Spinal cord (tissue), 10 donors: Measurements from ENCODE around the gene DLG2. TPM values are rescaled to one million over a fixed set of nuclear protein-coding genes. Genes with fewer than 3 reads are reported as not detected.
A peak's percentile ranks its signal among the peaks of the same experiment; 100 is the strongest.

ENCODE experiments used
- DNase-seq, 6 donors: peaks; one replicate each; pipeline versions ENCODE4 v3.0.0 to v3.0.0-alpha.2; 2013 to 2015; ENCODE audit warnings: low spot score in 6 of 6, low read depth in 4 of 6
- H3K27ac ChIP-seq: one replicate; pipeline ENCODE4 v1.5.1; 2013; ENCODE audit warnings: low read depth, low read length, control low read depth
- H3K27me3 ChIP-seq: one replicate; pipeline ENCODE4 v1.6.1; 2013; ENCODE audit warnings: low read length; ENCODE audit not compliant: control insufficient read depth, insufficient read depth
- H3K36me3 ChIP-seq: one replicate; pipeline ENCODE4 v1.6.1; 2013; ENCODE audit warnings: low read length; ENCODE audit not compliant: control insufficient read depth, insufficient read depth
- H3K4me1 ChIP-seq: one replicate; pipeline ENCODE4 v1.6.1; 2013; ENCODE audit warnings: low read length; ENCODE audit not compliant: control insufficient read depth, insufficient read depth
- H3K4me3 ChIP-seq: one replicate; pipeline ENCODE4 v1.5.1; 2013; ENCODE audit warnings: low read depth, low read length, control low read depth
- H3K9me3 ChIP-seq: one replicate; pipeline ENCODE4 v1.6.1; 2013; ENCODE audit warnings: low read length; ENCODE audit not compliant: control insufficient read depth, insufficient read depth
- WGBS: methylation state at CpG from one replicate; pipeline ENCODE4 v1.1.5; 2013; ENCODE audit warnings: missing lambda C conversion rate; ENCODE audit not compliant: insufficient coverage; 5-methylcytosine and 5-hydroxymethylcytosine counted together
- polyA plus RNA-seq, 2 donors: library from polyadenylated mRNA; unstranded; fragments of 120-200 nt; gene quantifications; one replicate each; pipeline ENCODE4 v1.2.1, GENCODE V29; 2013; ENCODE audit not compliant: insufficient read length in 2 of 2
- total RNA-seq, 2 donors: library from RNA; depleted of rRNA in 1 of 2; stranded (reverse); fragments of 120-200 nt in 1 of 2; fragments of >200 nt in 1 of 2; gene quantifications; one replicate each; pipeline versions ENCODE4 v1.2.3 to v1.2.4, GENCODE V29; 2013 to 2014
- donor health status: healthy.

DLG2 gene
- total and polyA plus RNA-seq, 4 donors, result 37.7 to 111 (median 49.0) TPM

DNA sequence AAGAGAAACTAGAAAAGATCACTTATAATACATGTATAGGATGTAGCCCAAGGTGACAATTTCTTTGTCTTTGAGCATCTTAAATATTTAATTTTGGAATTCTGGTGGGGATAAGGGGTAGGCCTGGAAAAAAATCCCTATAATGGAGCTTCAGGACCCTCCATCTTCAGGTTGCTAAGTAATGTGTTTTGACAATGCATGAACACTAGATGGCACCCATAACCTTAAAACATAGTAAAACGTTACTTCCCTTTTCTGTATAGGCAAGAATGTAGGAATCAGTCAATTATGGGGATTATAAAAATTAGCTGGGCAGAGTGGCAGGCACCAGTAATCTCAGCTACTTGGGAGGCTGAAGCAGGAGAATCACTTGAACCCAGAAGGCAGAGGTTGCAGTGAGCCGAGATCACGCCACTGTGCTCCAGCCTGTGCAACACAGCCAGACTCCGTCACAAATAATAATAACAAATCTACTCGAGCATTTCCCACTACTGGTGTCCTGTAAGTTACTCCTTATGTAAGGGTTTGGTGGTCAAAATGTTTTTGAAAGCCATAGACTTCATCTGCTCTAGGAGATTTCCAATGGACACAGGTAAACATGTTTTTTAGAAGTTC, 1799.1 kb downstream of the DLG2 start:
- Histone ChIP-seq H3K4me1 (no peaks in the 10 kb centered on the region), H3K27ac (no peak overlapping the region), H3K4me3 (no peak overlapping the region), H3K9me3 (no peaks in the 10 kb centered on the region), H3K27me3 (no peaks in the 10 kb centered on the region), H3K36me3 (no peaks in the 10 kb centered on the region)
- no CpG with 5 or more reads among the region's 5 CpGs for WGBS
- DNase-seq, result peak in 4 of 6 donors; percentile 58 to 94 (median 75)

- no peaks in the 10 kb centered on the region for H3K9me3 ChIP-seq
- no peaks in the 10 kb centered on the region for H3K4me1 ChIP-seq
- DNase-seq, result no peak
- WGBS, result no CpG with 5 or more reads among the region's 3 CpGs
- no peak overlapping the region for H3K27ac ChIP-seq
- no peaks in the 10 kb centered on the region for H3K27me3 ChIP-seq
- no peaks in the 10 kb centered on the region for H3K36me3 ChIP-seq
- no peak overlapping the region for H3K4me3 ChIP-seq
These were observed 1799.6 kb downstream of the DLG2 start for GRCh38 chr11:83827520-83827919.

GRCh38 chr11:83826078-83826477, 1801.1 kb downstream of the DLG2 start:
- no peak for DNase-seq
- no peaks in the 10 kb centered on the region for H3K27me3 ChIP-seq
- H3K4me3 ChIP-seq, result no peak overlapping the region
- no peaks in the 10 kb centered on the region for H3K4me1 ChIP-seq
- no peak overlapping the region for H3K27ac ChIP-seq
- H3K36me3 ChIP-seq, result no peaks in the 10 kb centered on the region
- no peaks in the 10 kb centered on the region for H3K9me3 ChIP-seq

- no peaks in the 10 kb centered on the region for H3K9me3 ChIP-seq
- H3K36me3 ChIP-seq, result no peaks in the 10 kb centered on the region
- no peaks in the 10 kb centered on the region for H3K4me1 ChIP-seq
- DNase-seq, result no peak
- no peaks in the 10 kb centered on the region for H3K27me3 ChIP-seq
- H3K4me3 ChIP-seq, result no peak overlapping the region
- WGBS, result 59% methylated on average over 4 of the region's 7 CpGs
- no peak overlapping the region for H3K27ac ChIP-seq
These were observed 1803.6 kb downstream of the DLG2 start for GRCh38 chr11:83823461-83824025.

DNA sequence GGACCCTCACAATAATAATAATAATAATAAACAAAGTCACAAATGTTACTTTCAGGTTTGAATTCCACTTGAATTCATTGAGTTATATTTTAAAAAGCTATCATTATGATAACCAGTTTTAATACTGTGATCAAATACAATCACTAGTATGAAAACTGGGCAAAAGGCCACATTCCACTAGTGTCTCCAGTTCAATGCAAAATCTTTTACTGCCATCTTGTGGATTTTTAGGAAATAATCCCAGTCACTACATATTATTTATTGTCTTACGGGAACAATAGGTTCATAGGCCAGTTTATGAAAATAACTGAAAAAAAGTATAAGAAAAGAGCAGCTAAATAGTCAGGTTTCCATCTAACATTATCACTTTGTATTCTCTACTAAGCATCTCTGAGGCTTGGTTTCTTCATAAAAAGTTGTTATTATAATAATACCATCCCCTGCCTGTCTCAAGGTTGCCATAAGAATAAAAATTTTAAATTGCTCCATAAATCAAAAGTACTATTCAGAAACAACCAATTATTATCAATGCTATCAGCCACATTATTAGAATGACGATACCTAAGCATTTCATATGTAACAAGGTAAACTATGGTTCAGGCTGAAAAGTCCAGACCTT, 1807.1 kb downstream of the DLG2 start:
- Histone ChIP-seq H3K27me3 (no peaks in the 10 kb centered on the region), H3K27ac (no peak overlapping the region)
- 100% methylated on average over 1 of the region's 2 CpGs for WGBS

GRCh38 chr11:83818349-83818748, 1808.8 kb downstream of the DLG2 start:
- no peak overlapping the region for H3K4me3 ChIP-seq
- H3K27ac ChIP-seq, result no peak overlapping the region
- H3K9me3 ChIP-seq, result no peaks in the 10 kb centered on the region
- no peaks in the 10 kb centered on the region for H3K4me1 ChIP-seq
- no peaks in the 10 kb centered on the region for H3K36me3 ChIP-seq
- no peaks in the 10 kb centered on the region for H3K27me3 ChIP-seq
- no peak for DNase-seq
- no CpG with 5 or more reads among the region's 2 CpGs for WGBS

More for the DNA sequence above, 1807.1 kb downstream of the DLG2 start:
- H3K9me3 ChIP-seq, result no peaks in the 10 kb centered on the region
- no peaks in the 10 kb centered on the region for H3K36me3 ChIP-seq
- no peaks in the 10 kb centered on the region for H3K4me1 ChIP-seq
- peak; percentile 38 to 91 (median 54) for DNase-seq
- no peak overlapping the region for H3K4me3 ChIP-seq

DNA sequence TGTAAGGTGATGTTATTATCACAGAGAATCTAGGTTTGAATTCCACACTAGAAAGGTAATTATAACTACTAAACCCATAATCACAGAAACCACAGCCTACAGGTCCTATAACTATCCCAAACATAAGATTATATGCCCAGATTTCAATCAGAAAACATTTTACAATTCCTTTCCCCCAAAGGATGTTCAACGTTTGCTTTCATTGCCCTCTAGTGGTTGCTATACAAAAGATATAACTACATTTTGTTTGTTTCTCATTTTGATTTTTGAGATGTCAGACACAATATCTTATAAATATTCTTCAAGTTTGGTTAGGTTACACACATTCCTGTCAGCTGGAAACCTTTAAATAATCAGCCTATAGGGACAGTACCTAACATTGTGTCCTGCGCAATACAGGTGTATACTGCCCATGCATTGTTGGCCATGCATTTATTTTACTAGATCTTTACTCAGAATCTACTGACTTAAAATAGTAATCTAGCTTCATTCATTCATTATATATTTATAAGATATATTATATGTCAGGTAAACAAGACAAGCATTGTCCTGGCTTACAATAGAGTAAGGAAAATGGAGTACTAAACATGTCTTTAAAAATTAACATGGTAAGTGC, 1810.5 kb downstream of the DLG2 start:
- 100% methylated on average over 1 of the region's 2 CpGs for WGBS
- H3K27me3 ChIP-seq, result no peaks in the 10 kb centered on the region
- DNase-seq, result peak in 2 of 6 donors; percentile 68 to 85
- H3K36me3 ChIP-seq, result no peaks in the 10 kb centered on the region
- no peaks in the 10 kb centered on the region for H3K4me1 ChIP-seq
- H3K27ac ChIP-seq, result no peak overlapping the region
- no peaks in the 10 kb centered on the region for H3K9me3 ChIP-seq
- H3K4me3 ChIP-seq, result no peak overlapping the region

DNA sequence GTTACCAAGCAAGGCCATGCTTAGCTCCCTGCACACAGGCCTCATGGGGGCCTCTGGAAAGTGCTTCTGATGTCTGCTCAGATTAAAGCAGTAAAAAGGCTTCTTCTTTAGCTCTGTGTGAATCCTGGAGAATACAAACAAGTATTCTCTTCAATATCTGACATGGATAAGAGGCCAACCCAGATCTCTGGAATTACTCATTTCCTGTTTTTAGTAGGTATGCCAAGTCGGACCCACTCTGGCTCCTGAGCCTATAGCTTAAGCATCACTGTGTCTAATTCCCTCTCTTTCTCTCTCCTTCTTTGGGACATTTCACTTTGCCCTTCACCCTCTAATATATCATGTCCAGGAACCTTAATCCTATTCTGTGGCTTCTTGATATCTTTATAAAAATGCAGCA, 1811.4 kb downstream of the DLG2 start:
- Histone ChIP-seq H3K9me3 (no peaks in the 10 kb centered on the region), H3K27ac (no peak overlapping the region), H3K36me3 (no peaks in the 10 kb centered on the region), H3K4me3 (no peak overlapping the region), H3K27me3 (no peaks in the 10 kb centered on the region), H3K4me1 (no peaks in the 10 kb centered on the region)
- WGBS, result 50% methylated on average over 1 of the region's 1 CpG
- no peak for DNase-seq

DNA sequence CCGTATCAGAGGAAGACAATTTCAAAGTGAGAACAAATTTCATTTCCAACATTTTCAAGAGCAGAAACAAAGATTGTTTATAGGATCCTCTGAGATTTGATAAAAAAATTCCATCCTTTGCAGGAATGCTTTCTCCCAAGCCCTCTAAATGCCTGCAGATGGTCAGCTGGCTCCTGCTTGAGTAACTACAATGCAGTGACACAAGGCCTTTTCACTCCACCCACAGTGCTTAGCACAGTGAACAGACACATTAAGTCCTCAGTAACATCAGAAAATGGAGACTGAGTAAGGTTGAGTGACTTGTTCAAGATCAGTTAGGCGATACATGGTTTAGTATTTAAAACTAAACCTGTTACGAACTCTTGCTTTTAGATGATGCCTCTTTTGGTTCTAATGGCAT, 1813.8 kb downstream of the DLG2 start:
- no peak overlapping the region for H3K27ac ChIP-seq
- DNase-seq, result no peak
- WGBS, result 100% methylated on average over 3 of the region's 3 CpGs

DNA sequence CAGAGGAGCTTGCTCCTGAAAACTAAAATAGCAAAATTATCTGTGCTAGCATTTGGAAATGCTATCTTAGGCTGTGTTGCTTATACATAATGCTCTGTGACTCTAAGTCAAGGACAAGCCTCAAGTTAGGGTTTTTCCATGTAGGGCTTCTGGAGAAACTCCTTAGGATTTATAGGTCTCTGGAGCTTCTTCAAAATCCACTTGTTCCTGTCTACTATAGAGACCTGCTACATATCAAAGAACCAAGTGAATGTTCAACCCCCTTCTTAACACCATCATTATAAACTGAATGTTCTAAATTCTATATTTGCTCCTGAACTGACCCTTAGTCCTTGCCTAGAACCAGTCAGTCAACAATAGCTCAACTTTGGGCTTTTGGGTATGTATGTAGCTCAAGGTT, 1817.9 kb downstream of the DLG2 start:
- H3K9me3 ChIP-seq, result no peaks in the 10 kb centered on the region
- H3K27ac ChIP-seq, result no peak overlapping the region
- H3K27me3 ChIP-seq, result no peaks in the 10 kb centered on the region

More for the DNA sequence above, 1813.8 kb downstream of the DLG2 start:
- Histone ChIP-seq H3K4me1 (no peaks in the 10 kb centered on the region), H3K9me3 (no peaks in the 10 kb centered on the region), H3K4me3 (no peak overlapping the region), H3K36me3 (no peaks in the 10 kb centered on the region), H3K27me3 (no peaks in the 10 kb centered on the region)

More for the DNA sequence above, 1817.9 kb downstream of the DLG2 start:
- DNase-seq, result no peak
- Histone ChIP-seq H3K4me3 (no peak overlapping the region), H3K4me1 (no peaks in the 10 kb centered on the region), H3K36me3 (no peaks in the 10 kb centered on the region)
